Vagina (tissue), 2 donors: Measurements from ENCODE around the gene CRACDL.

Source experiments
- POLR2A ChIP-seq, 2 donors: fragments of 450-650 bp; IDR thresholded peaks; one replicate each; pipeline ENCODE4 v1.6.1; 2017; ENCODE audit warnings: antibody characterized with exemption in 2 of 2, mild to moderate bottlenecking in 2 of 2, moderate library complexity in 2 of 2
- TF ChIP-seq, protein P1 (sequence below), 3 experiments: fragments of 450-650 bp in 2 of 3; fragments of 200-600 bp in 1 of 3; sonication (generic) in 1 of 3; IDR thresholded peaks; one replicate each; pipeline ENCODE4 v1.5.1; 2017 to 2019; ENCODE audit warnings: antibody characterized with exemption in 3 of 3, mild to moderate bottlenecking in 2 of 3, moderate library complexity in 2 of 3

DNA sequence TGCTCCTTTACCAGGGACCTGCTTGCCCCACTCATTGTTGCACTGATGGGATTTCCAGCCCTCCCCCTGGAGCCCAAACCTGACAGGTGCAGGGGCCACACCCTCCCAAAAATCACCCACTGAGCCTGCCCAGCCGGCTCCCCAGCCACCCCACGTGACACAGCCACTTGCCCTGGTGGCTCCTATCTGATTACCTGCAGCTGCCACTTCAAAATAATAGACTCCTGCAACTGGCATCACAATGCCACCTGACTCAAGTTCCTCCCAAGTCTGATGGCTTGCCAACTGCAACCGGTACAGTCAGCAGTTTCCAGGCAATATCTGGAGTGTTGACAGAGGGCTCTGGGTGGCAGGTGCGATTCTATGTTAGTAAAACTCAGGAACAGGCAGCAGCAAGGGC lies 66.2 kb downstream of the CRACDL start:
- TF ChIP-seq, protein P1, sequence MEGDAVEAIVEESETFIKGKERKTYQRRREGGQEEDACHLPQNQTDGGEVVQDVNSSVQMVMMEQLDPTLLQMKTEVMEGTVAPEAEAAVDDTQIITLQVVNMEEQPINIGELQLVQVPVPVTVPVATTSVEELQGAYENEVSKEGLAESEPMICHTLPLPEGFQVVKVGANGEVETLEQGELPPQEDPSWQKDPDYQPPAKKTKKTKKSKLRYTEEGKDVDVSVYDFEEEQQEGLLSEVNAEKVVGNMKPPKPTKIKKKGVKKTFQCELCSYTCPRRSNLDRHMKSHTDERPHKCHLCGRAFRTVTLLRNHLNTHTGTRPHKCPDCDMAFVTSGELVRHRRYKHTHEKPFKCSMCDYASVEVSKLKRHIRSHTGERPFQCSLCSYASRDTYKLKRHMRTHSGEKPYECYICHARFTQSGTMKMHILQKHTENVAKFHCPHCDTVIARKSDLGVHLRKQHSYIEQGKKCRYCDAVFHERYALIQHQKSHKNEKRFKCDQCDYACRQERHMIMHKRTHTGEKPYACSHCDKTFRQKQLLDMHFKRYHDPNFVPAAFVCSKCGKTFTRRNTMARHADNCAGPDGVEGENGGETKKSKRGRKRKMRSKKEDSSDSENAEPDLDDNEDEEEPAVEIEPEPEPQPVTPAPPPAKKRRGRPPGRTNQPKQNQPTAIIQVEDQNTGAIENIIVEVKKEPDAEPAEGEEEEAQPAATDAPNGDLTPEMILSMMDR (IDR thresholded peaks at IDR 0.05) = no peak
- no peak for TF ChIP-seq POLR2A (IDR thresholded peaks at IDR 0.05)
